H9 (cell line): Measurements from ENCODE around the gene ARID1B. TPM values are rescaled to one million over a fixed set of nuclear protein-coding genes. Genes with fewer than 3 reads are reported as not detected.
A peak's percentile ranks its signal among the peaks of the same experiment; 100 is the strongest.

Experiments
- DNase-seq: peaks from one replicate; pipeline ENCODE4 v3.0.0-alpha.2; 2017
- H2AFZ ChIP-seq: one replicate; pipeline ENCODE4 v1.6.1; 2013; ENCODE audit warnings: mild to moderate bottlenecking, low read length, control low read depth, moderate library complexity
- H2AK5ac ChIP-seq: 2 replicates; pipeline ENCODE4 v1.6.1; 2013; ENCODE audit warnings: low read length, control low read depth, mixed read lengths; ENCODE audit not compliant: insufficient read length
- H2BK120ac ChIP-seq: one replicate; pipeline ENCODE4 v1.6.1; 2013; ENCODE audit warnings: low read depth, mild to moderate bottlenecking, low read length, control low read depth, inconsistent platforms; ENCODE audit not compliant: poor library complexity, severe bottlenecking
- H2BK12ac ChIP-seq: 2 replicates; pipeline ENCODE4 v1.6.1; 2013; ENCODE audit warnings: low read length, control low read depth, mixed read lengths, low read depth; ENCODE audit not compliant: insufficient read length
- H2BK15ac ChIP-seq: 2 replicates; pipeline ENCODE4 v1.6.1; 2013; ENCODE audit warnings: low read depth, low read length, control low read depth
- H2BK20ac ChIP-seq: one replicate; pipeline ENCODE4 v1.6.1; 2013; ENCODE audit warnings: low read depth, mild to moderate bottlenecking, low read length, control low read depth, inconsistent platforms; ENCODE audit not compliant: poor library complexity, severe bottlenecking
- H2BK5ac ChIP-seq: 2 replicates; pipeline ENCODE4 v1.6.1; 2013; ENCODE audit warnings: low read length, control low read depth, mixed read lengths; ENCODE audit not compliant: insufficient read length
- H3K14ac ChIP-seq: 2 replicates; pipeline ENCODE4 v1.6.1; 2013; ENCODE audit warnings: low read length, control low read depth; ENCODE audit not compliant: insufficient read depth
- H3K18ac ChIP-seq: 2 replicates; pipeline ENCODE4 v1.6.1; 2013; ENCODE audit warnings: low read depth, mild to moderate bottlenecking, mixed read lengths, low read length, control low read depth; ENCODE audit not compliant: insufficient read length
- H3K23ac ChIP-seq: 2 replicates; pipeline ENCODE4 v1.6.1; 2013; ENCODE audit warnings: low read length, control low read depth, mixed read lengths, low read depth; ENCODE audit not compliant: insufficient read length
- H3K23me2 ChIP-seq: 2 replicates; pipeline ENCODE4 v1.6.1; 2013; ENCODE audit warnings: low read depth, mild to moderate bottlenecking, mixed read lengths, low read length, control low read depth; ENCODE audit not compliant: insufficient read length, poor library complexity, severe bottlenecking
- H3K27ac ChIP-seq: 2 replicates; pipeline ENCODE4 v1.5.1; 2013; ENCODE audit warnings: low read length, control low read depth, mixed read lengths, low read depth; ENCODE audit not compliant: insufficient read length
- H3K27me3 ChIP-seq: 2 replicates; pipeline ENCODE4 v1.6.1; 2013; ENCODE audit warnings: low read length, control low read depth, inconsistent platforms; ENCODE audit not compliant: insufficient read depth
- H3K4ac ChIP-seq: 2 replicates; pipeline ENCODE4 v1.6.1; 2013; ENCODE audit warnings: low read depth, mild to moderate bottlenecking, control low read depth, inconsistent platforms, low read length, moderate library complexity
- H3K4me1 ChIP-seq: 2 replicates; pipeline ENCODE4 v1.6.1; 2013; ENCODE audit warnings: low read length, control low read depth, inconsistent platforms; ENCODE audit not compliant: insufficient read depth
- H3K4me2 ChIP-seq: 2 replicates; pipeline ENCODE4 v1.6.1; 2013; ENCODE audit warnings: low read length, control low read depth, mixed read lengths; ENCODE audit not compliant: insufficient read length, insufficient read depth
- H3K56ac ChIP-seq: 2 replicates; pipeline ENCODE4 v1.6.1; 2013; ENCODE audit warnings: low read depth, mild to moderate bottlenecking, mixed read lengths, low read length, control low read depth; ENCODE audit not compliant: insufficient read length
- H3K79me1 ChIP-seq: 2 replicates; pipeline ENCODE4 v1.6.1; 2013; ENCODE audit warnings: low read depth, mild to moderate bottlenecking, moderate library complexity, low read length, control low read depth, inconsistent platforms; ENCODE audit not compliant: insufficient read depth, poor library complexity, severe bottlenecking
- H3K79me2 ChIP-seq: 2 replicates; pipeline ENCODE4 v1.6.1; 2013; ENCODE audit warnings: low read length, control low read depth, inconsistent platforms; ENCODE audit not compliant: insufficient read depth
- H3K9ac ChIP-seq: 2 replicates; pipeline ENCODE4 v1.6.1; 2013; ENCODE audit warnings: low read length, control low read depth, mixed read lengths; ENCODE audit not compliant: insufficient read length; ENCODE audit errors: extremely low read depth
- H3K9me3 ChIP-seq: one replicate; pipeline ENCODE4 v1.6.1; 2013; ENCODE audit warnings: low read depth, low read length, inconsistent platforms; ENCODE audit not compliant: control insufficient read depth
- H3T11ph ChIP-seq: one replicate; pipeline ENCODE4 v1.6.1; 2013; ENCODE audit warnings: mild to moderate bottlenecking, low read length, control low read depth, inconsistent platforms
- H4K20me1 ChIP-seq: one replicate; pipeline ENCODE4 v1.6.1; 2013; ENCODE audit not compliant: control insufficient read depth, insufficient read length, insufficient read depth
- H4K5ac ChIP-seq: 2 replicates; pipeline ENCODE4 v1.6.1; 2013; ENCODE audit warnings: low read depth, mild to moderate bottlenecking, mixed read lengths, low read length, control low read depth; ENCODE audit not compliant: insufficient read length
- H4K8ac ChIP-seq: replicated peaks from 2 replicates; pipeline ENCODE4 v1.6.1; 2013; ENCODE audit warnings: low read length, control low read depth, mixed read lengths, low read depth; ENCODE audit not compliant: insufficient read length
- H4K91ac ChIP-seq: 2 replicates; pipeline ENCODE4 v1.6.1; 2013; ENCODE audit warnings: low read depth, mild to moderate bottlenecking, moderate library complexity, mixed read lengths, low read length, control low read depth; ENCODE audit not compliant: insufficient read length
- H3K27ac Mint-ChIP-seq, 3 experiments: 2 replicates in 2 of 3; 3 replicates in 1 of 3; pipeline ENCODE4 v1.8.0; 2020 to 2021; ENCODE audit warnings: mixed read lengths in 3 of 3, mild to moderate bottlenecking in 1 of 3, moderate library complexity in 1 of 3
- H3K27me3 Mint-ChIP-seq: 2 replicates; pipeline ENCODE4 v1.8.0; 2021; ENCODE audit warnings: low read depth, mild to moderate bottlenecking, moderate library complexity, mixed read lengths
- H3K36me3 Mint-ChIP-seq, 3 experiments: 2 replicates in 2 of 3; 3 replicates in 1 of 3; pipeline ENCODE4 v1.8.0; 2020 to 2021; ENCODE audit warnings: low read depth in 3 of 3, mixed read lengths in 3 of 3; ENCODE audit not compliant: insufficient read depth in 1 of 3
- H3K4me1 Mint-ChIP-seq, 2 experiments: 2 replicates each; pipeline ENCODE4 v1.8.0; 2020; ENCODE audit warnings: mixed read lengths in 2 of 2
- H3K4me3 Mint-ChIP-seq, 2 experiments: 2 replicates in 1 of 2; 3 replicates in 1 of 2; pipeline ENCODE4 v1.8.0; 2020 to 2021; ENCODE audit warnings: mild to moderate bottlenecking in 2 of 2, mixed read lengths in 2 of 2, moderate library complexity in 1 of 2
- H3K9me3 Mint-ChIP-seq, 2 experiments: 2 replicates in 1 of 2; 3 replicates in 1 of 2; pipeline ENCODE4 v1.8.0; 2020; ENCODE audit warnings: mild to moderate bottlenecking in 2 of 2, mixed read lengths in 2 of 2, moderate library complexity in 1 of 2
- CTCF ChIP-seq: fragments of 200-600 bp; sonication (generic); conservative IDR thresholded peaks from 3 replicates; pipeline ENCODE4 v1.8.0; 2021; ENCODE audit warnings: antibody characterized with exemption, mild to moderate bottlenecking
- WGBS: extraction: QIAGEN DNeasy Blood & Tissue Kit; methylation state at CpG from one replicate; pipeline ENCODE4 v1.1.7; 2013; ENCODE audit warnings: missing lambda C conversion rate, low lambda C conversion rate, mixed read lengths; ENCODE audit not compliant: insufficient read length; ENCODE audit errors: extremely low coverage; 5-methylcytosine and 5-hydroxymethylcytosine counted together
- total RNA-seq: library from RNA; stranded (reverse); gene quantifications from 2 replicates; pipeline ENCODE4 v1.2.1, GENCODE V29; 2021

The ARID1B gene
- total RNA-seq, 1 experiment from 2014 or later: 88.2 TPM

GRCh38 chr6:156886409-156886808 lies 109.2 kb downstream of the ARID1B start:
- no peaks in the 10 kb centered on the region for H3K27me3 Mint-ChIP-seq
- WGBS: no CpG with 5 or more reads among the region's 8 CpGs

More at GRCh38 chr6:156886409-156886808, 109.2 kb downstream of the ARID1B start:
- no peak for DNase-seq
- no peak overlapping the region for H2AK5ac ChIP-seq
- H3K56ac ChIP-seq: no peak overlapping the region
- H2BK20ac ChIP-seq: no peak overlapping the region
- no peak overlapping the region for H3K18ac ChIP-seq
- no peak overlapping the region for H3K23ac ChIP-seq
- TF ChIP-seq CTCF: no peak
- no peak overlapping the region for H2BK120ac ChIP-seq
- Mint-ChIP-seq H3K4me1 (peaks cover 82 to 84% of the 10 kb centered on the region in 2 experiments), H3K36me3 (no peaks in the 10 kb centered on the region), H3K4me3 (no peak overlapping the region), H3K27ac (peak overlapping the region; percentile 15 to 78 (median 51); a peak in 3 of 7 replicates), H3K9me3 (no peaks in the 10 kb centered on the region)
- H3K4me1 ChIP-seq: peaks cover 10% of the 10 kb centered on the region; the same call in 1 of the 2 replicates
- no peak overlapping the region for H4K91ac ChIP-seq
- H4K20me1 ChIP-seq: no peaks in the 10 kb centered on the region
- no peaks in the 10 kb centered on the region for H3K23me2 ChIP-seq
- H4K5ac ChIP-seq: no peak overlapping the region
- no peak overlapping the region for H4K8ac ChIP-seq
- H2BK5ac ChIP-seq: no peak overlapping the region
- no peak overlapping the region for H3K4me2 ChIP-seq
- H2BK15ac ChIP-seq: no peak overlapping the region
- H3K27ac ChIP-seq: no peak overlapping the region
- H3K79me1 ChIP-seq: no peaks in the 10 kb centered on the region
- H2AFZ ChIP-seq: no peak overlapping the region
- peaks cover 21% of the 10 kb centered on the region; the same call in 1 of the 2 replicates for H3K79me2 ChIP-seq
- no peak overlapping the region for H3K14ac ChIP-seq
- H3K4ac ChIP-seq: no peak overlapping the region
- no peak overlapping the region for H3T11ph ChIP-seq
- H3K27me3 ChIP-seq: no peaks in the 10 kb centered on the region
- H2BK12ac ChIP-seq: no peak overlapping the region
- H3K9me3 ChIP-seq: no peaks in the 10 kb centered on the region
- no peak overlapping the region for H3K9ac ChIP-seq
